Activated T-helper 9 cell treated with anti-CD3 and anti-CD28 coated beads, Interleukin-2, amount 50 U/mL, for 16 hours (primary cell): ENCODE results near the gene GPC6.

ENCODE experiments used
- DNase-seq: peaks from one replicate; pipeline ENCODE4 v3.0.0-alpha.2; 2020; ENCODE audit warnings: low read depth

GPC6 gene

GRCh38 chr13:93932901-93933300 lies 706.3 kb downstream of the GPC6 start:
- DNase-seq = no peak

GRCh38 chr13:93936901-93937300 lies 710.3 kb downstream of the GPC6 start:
- DNase-seq = no peak

GRCh38 chr13:93941444-93941843 lies 714.8 kb downstream of the GPC6 start:
- no peak for DNase-seq

- no peak for DNase-seq
Observed at GRCh38 chr13:93942016-93942415, 715.4 kb downstream of the GPC6 start.

- no peak for DNase-seq
Observed at GRCh38 chr13:93945621-93946020, 719.0 kb downstream of the GPC6 start.

- DNase-seq = no peak
Observed at GRCh38 chr13:93946994-93947393, 720.4 kb downstream of the GPC6 start.

GRCh38 chr13:93947651-93948050 lies 721.0 kb downstream of the GPC6 start:
- no peak for DNase-seq

GRCh38 chr13:93948162-93948922 lies 721.7 kb downstream of the GPC6 start:
- DNase-seq = no peak

- DNase-seq = no peak
Observed at GRCh38 chr13:93951108-93951507, 724.5 kb downstream of the GPC6 start.

GRCh38 chr13:93951951-93952350 lies 725.3 kb downstream of the GPC6 start:
- no peak for DNase-seq

GRCh38 chr13:93953841-93954240 lies 727.2 kb downstream of the GPC6 start:
- no peak for DNase-seq

- no peak for DNase-seq
Observed at GRCh38 chr13:93955904-93956303, 729.3 kb downstream of the GPC6 start.

- no peak for DNase-seq
Observed at GRCh38 chr13:93956426-93956825, 729.8 kb downstream of the GPC6 start.

GRCh38 chr13:93957371-93957770 lies 730.8 kb downstream of the GPC6 start:
- DNase-seq = no peak

- DNase-seq = no peak
Observed at GRCh38 chr13:93959796-93960533, 733.4 kb downstream of the GPC6 start.

GRCh38 chr13:93963266-93964145 lies 736.9 kb downstream of the GPC6 start:
- no peak for DNase-seq

- no peak for DNase-seq
Observed at GRCh38 chr13:93964146-93964512, 737.5 kb downstream of the GPC6 start.

GRCh38 chr13:93965587-93965986 lies 739.0 kb downstream of the GPC6 start:
- DNase-seq = no peak

GRCh38 chr13:93966267-93966936 lies 739.8 kb downstream of the GPC6 start:
- no peak for DNase-seq

GRCh38 chr13:93967286-93967685 lies 740.7 kb downstream of the GPC6 start:
- no peak for DNase-seq

- DNase-seq = no peak
Observed at GRCh38 chr13:93975242-93975641, 748.6 kb downstream of the GPC6 start.

- no peak for DNase-seq
Observed at GRCh38 chr13:93976528-93976927, 749.9 kb downstream of the GPC6 start.
